ENCODE measurements around the gene NUDT16L1.

Gene NUDT16L1

DNA sequence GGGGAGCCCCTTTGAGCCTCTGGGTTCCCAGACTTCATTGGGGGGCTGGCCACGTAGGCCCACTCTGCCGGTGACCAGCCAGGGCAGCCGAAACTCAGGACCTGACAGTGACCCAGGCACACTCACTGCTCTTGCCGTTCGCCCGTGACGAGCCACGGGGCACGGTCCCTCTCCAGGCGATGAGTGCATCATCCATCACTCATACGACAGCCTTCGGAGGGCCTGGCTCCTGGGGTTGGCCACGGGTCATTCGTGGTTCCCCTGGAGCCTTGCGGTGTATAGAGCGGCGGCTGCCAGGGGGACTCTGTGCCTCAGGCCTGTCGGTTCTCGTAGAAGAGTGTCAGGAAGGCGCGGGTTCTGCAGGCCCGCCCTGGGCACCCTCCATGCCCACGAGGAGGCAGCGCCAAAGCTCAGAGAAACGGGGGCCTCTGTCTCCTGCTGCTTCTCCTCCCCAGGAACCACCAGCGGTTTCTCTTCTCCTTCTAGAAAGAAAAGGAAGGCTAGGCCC, 11.2 kb upstream of the NUDT16L1 start:
- DNase-seq (ENCODE audit: low read depth in 2 of 2): no peak

GRCh38 chr16:4682616-4683254, 10.6 kb upstream of the NUDT16L1 start:
- no peak for DNase-seq (ENCODE audit: low read depth in 2 of 2)

- no peak for DNase-seq (ENCODE audit: low read depth in 2 of 2)
Measured at GRCh38 chr16:4683255-4684057, 9.9 kb upstream of the NUDT16L1 start.

- DNase-seq (ENCODE audit: low read depth in 2 of 2): no peak
Measured at GRCh38 chr16:4684058-4684715, 9.2 kb upstream of the NUDT16L1 start.

- no peak for DNase-seq (ENCODE audit: low read depth in 2 of 2)
Measured at GRCh38 chr16:4684763-4685162, 8.6 kb upstream of the NUDT16L1 start.

DNA sequence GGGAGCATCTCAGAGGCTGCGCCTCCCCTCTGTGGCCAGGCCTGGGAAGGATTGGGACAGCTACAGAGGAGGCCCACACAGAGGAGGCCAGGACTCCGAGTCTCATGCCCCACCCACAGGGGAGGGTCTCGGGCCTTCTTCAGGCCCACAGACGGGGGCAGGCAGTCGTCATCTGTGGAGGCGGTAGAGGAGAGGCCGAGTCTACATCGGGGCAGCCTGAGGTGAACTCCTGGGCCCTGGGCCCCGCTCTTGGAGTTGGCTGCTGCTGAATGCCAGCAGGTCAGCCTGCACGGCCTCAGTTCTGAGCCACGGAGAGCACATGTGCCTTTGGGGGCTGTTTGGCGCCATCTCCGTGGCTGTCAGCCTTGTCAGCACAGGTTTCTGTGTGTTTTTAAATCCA, 8.1 kb upstream of the NUDT16L1 start:
- DNase-seq (ENCODE audit: low read depth in 2 of 2): no peak

- no peak for DNase-seq (ENCODE audit: low read depth in 2 of 2)
Measured at GRCh38 chr16:4685776-4686496, 7.4 kb upstream of the NUDT16L1 start.

- no peak for DNase-seq (ENCODE audit: low read depth in 2 of 2)
Measured at GRCh38 chr16:4686497-4687210, 6.7 kb upstream of the NUDT16L1 start.

DNA sequence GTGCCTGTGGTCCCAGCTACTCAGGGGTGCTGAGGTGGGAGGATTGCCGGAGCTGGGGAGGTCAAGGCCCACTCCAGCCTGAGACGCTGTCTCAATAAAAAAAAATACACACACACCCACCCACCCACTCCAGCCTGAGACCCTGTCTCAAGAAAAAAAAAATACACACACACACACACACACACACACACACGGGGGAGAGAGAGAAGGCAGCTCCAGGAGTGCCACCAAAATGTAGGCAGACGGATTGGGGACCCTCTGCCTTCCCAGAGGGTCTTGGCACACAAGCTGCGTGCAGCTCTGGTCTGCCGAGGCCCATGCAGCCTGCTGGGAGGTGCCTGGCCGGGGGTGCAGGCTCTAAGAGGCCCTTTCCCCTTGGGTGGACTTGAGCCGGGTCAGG, 5.9 kb upstream of the NUDT16L1 start:
- DNase-seq (ENCODE audit: low read depth in 2 of 2): no peak

- DNase-seq (ENCODE audit: low read depth in 2 of 2): no peak
Measured at GRCh38 chr16:4687946-4688673, 5.3 kb upstream of the NUDT16L1 start.

GRCh38 chr16:4688674-4689045, 4.7 kb upstream of the NUDT16L1 start:
- no peak for DNase-seq (ENCODE audit: low read depth in 2 of 2)

DNA sequence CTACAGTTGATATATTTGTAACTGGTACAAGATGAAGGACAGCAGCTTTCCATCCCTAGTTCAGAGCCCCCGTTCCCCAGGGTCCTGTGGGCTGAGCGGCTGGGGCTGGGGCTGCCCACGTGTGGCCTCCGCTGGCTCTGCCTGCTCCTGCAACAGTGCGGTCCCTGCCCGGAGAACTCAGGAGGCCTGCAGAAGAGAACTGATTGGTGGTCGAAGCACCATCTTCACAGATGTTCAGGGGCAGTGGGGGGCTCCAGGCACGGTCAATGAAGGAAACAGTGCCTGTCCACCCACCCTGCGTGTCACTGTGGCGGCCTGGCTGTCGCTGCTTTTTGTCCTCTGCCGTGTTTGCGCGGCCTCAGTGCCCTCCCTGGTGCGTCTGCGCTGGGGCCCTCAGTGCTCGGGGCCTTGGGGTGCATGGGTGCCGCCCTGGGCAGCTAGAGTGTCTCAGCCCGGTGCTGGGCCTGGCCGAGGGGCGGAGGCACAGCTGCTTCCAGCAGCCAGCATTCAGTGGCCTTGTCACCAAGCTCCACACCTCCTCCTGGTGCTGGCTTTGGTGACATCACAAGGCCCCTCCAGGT, 4.2 kb upstream of the NUDT16L1 start:
- DNase-seq (ENCODE audit: low read depth in 2 of 2): no peak

DNA sequence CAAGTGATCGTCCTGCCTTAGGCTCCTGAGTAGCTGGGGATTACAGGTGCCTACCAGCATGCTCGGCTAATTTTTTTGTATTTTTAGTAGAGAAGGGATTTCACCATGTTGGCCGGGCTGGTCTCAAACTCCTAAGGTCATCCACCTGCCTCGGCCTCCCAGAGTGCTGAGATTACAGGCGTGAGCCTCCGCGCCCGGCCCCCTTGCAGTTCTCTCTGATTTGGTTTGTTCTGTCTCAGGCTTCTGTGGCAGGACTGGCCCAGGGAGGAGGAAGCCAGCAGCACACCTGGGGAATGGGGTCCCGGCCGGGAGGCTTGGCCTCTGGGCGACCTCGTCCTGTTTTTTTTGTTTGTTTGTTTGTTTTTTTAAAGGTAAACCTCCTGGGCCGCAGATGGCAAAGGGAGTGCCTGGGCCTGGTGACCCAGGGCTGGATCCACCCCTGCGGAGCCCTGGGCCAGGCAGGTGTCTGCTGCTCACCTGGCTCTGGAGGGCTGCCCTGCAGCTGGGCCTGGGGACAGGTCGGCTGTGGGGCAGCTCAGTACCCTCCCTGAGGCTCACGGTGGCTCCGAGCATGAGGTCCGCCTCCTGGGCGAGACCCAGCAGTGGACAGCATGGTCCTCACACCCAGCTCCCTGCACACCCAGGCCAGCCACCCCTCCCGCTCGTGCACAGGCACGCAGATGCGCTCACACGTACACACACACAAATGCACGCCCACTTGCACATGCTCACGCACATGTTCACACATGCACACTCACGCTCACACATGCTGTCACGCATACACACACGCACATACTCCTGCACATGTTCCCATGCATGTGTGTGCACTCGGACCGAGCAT, 3.3 kb upstream of the NUDT16L1 start:
- no peak for DNase-seq (ENCODE audit: low read depth in 2 of 2)

- no peak for DNase-seq (ENCODE audit: low read depth in 2 of 2)
Measured at GRCh38 chr16:4690946-4691665, 2.3 kb upstream of the NUDT16L1 start.

- no peak for DNase-seq (ENCODE audit: low read depth in 2 of 2)
Measured at GRCh38 chr16:4691666-4692412, 1.5 kb upstream of the NUDT16L1 start.

- DNase-seq (ENCODE audit: low read depth in 2 of 2): no peak
Measured at GRCh38 chr16:4692460-4693295, 684 bp upstream of the NUDT16L1 start.

DNA sequence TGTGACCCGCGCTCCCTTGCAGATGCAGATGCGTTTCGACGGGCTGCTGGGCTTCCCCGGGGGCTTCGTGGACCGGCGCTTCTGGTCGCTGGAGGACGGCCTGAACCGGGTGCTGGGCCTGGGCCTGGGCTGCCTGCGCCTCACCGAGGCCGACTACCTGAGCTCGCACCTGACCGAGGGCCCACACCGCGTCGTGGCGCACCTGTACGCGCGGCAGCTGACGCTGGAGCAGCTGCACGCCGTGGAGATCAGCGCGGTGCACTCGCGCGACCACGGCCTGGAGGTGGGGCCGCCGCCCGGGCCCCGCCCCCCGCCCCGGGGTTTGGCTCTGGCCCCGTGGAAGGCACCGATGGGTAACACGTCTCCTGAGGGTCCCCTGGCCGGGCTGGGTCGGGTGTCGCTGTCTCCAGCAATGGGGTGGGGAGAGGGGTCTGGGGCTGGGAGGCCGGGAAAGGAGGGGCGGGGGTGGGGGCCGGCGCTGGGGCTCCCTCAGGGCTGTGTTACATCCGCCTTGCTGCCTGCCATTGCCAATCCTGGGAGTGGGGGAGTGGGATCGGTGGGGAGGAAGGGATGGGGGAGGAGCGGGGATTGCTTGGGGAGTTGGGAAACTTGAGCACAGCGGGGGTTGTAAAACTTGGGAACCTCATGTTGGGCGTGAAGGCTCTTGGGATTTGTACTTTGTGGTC, 737 bp downstream of the NUDT16L1 start:
- DNase-seq (ENCODE audit: low read depth in 2 of 2): no peak

Measured in stimulated activated CD8-positive, alpha-beta memory T cell treated with anti-CD3 and anti-CD28 coated beads, Interleukin-15, amount 100 ng/mL, for 4 hours (primary cell).